Ectodermal cell (in vitro differentiated cells): Measurements from ENCODE around the gene NANOS3.
"Not testable (repeated sequence)": the region's sequence is repeated elsewhere in the genome, so short reads cannot be mapped to it uniquely, and the experiment has no call there.

ENCODE experiments used
- H3K27ac ChIP-seq: 2 replicates; pipeline ENCODE4 v1.7.0; 2013; ENCODE audit warnings: mild to moderate bottlenecking, low read depth, low read length; ENCODE audit not compliant: insufficient read depth, poor library complexity, severe bottlenecking
- H3K27me3 ChIP-seq: 2 replicates; pipeline ENCODE4 v1.7.0; 2013; ENCODE audit warnings: mild to moderate bottlenecking, low read length; ENCODE audit not compliant: insufficient read depth, control insufficient read depth, poor library complexity, severe bottlenecking
- H3K36me3 ChIP-seq: one replicate; pipeline ENCODE4 v1.7.0; 2013; ENCODE audit warnings: low read length; ENCODE audit not compliant: control insufficient read depth, insufficient read depth
- H3K4me1 ChIP-seq: one replicate; pipeline ENCODE4 v1.7.0; 2013; ENCODE audit warnings: low read length; ENCODE audit not compliant: control insufficient read depth, insufficient read depth
- H3K4me3 ChIP-seq: 2 replicates; pipeline ENCODE4 v1.7.0; 2013; ENCODE audit warnings: low read depth, low read length, control low read depth; ENCODE audit not compliant: insufficient read depth
- H3K9me3 ChIP-seq: 2 replicates; pipeline ENCODE4 v1.7.0; 2013; ENCODE audit warnings: mild to moderate bottlenecking, low read length, moderate library complexity; ENCODE audit not compliant: control insufficient read depth
- WGBS, 2 experiments: methylation state at CpG; one replicate each; pipeline ENCODE4 v1.1.7; 2013; ENCODE audit warnings: missing lambda C conversion rate in 2 of 2; 5-methylcytosine and 5-hydroxymethylcytosine counted together

The NANOS3 gene

GRCh38 chr19:13844130-13844631 is 32.8 kb upstream of the NANOS3 start:
- H3K36me3 ChIP-seq: no peaks in the 10 kb centered on the region
- H3K27me3 ChIP-seq: peaks cover 17% of the 10 kb centered on the region
- H3K27ac ChIP-seq: no peak overlapping the region
- 74 to 78% methylated on average over 7 of the region's 7 CpGs for WGBS, 2 experiments
- H3K4me3 ChIP-seq: no peak overlapping the region
- no peaks in the 10 kb centered on the region for H3K9me3 ChIP-seq
- peaks cover 43% of the 10 kb centered on the region for H3K4me1 ChIP-seq

- Histone ChIP-seq H3K36me3 (no peaks in the 10 kb centered on the region), H3K9me3 (no peaks in the 10 kb centered on the region), H3K4me1 (peaks cover 39% of the 10 kb centered on the region), H3K4me3 (peak overlapping the region; percentile 52), H3K27me3 (peaks cover 13% of the 10 kb centered on the region), H3K27ac (peak overlapping the region; percentile 100)
- WGBS, 2 experiments: 6 to 9% methylated on average over 23 of the region's 23 CpGs
Measured at GRCh38 chr19:13846557-13847406, 30.2 kb upstream of the NANOS3 start.

- WGBS, 2 experiments: 0 to 4% methylated on average over 44 to 47 of the region's 47 CpGs
- Histone ChIP-seq H3K27me3 (peaks cover 6% of the 10 kb centered on the region), H3K36me3 (no peaks in the 10 kb centered on the region), H3K27ac (peak overlapping the region; percentile 100), H3K4me3 (peak overlapping the region; percentile 52), H3K4me1 (peaks cover 34% of the 10 kb centered on the region), H3K9me3 (no peaks in the 10 kb centered on the region)
Measured at GRCh38 chr19:13847407-13848339, 29.3 kb upstream of the NANOS3 start.

GRCh38 chr19:13848340-13848677 is 28.6 kb upstream of the NANOS3 start:
- no peak overlapping the region for H3K27ac ChIP-seq
- H3K4me3 ChIP-seq: no peak overlapping the region
- peaks cover 28% of the 10 kb centered on the region for H3K4me1 ChIP-seq
- no peaks in the 10 kb centered on the region for H3K9me3 ChIP-seq
- no peaks in the 10 kb centered on the region for H3K36me3 ChIP-seq
- H3K27me3 ChIP-seq: peaks cover under 1% of the 10 kb centered on the region
- WGBS, 2 experiments: 81 to 86% methylated on average over 1 to 4 of the region's 4 CpGs

GRCh38 chr19:13848798-13849676 is 27.9 kb upstream of the NANOS3 start:
- no peaks in the 10 kb centered on the region for H3K36me3 ChIP-seq
- H3K27me3 ChIP-seq: no peaks in the 10 kb centered on the region
- no peaks in the 10 kb centered on the region for H3K9me3 ChIP-seq
- 87 to 88% methylated on average over 16 of the region's 16 CpGs for WGBS, 2 experiments
- H3K4me1 ChIP-seq: peaks cover 21% of the 10 kb centered on the region
- no peak overlapping the region for H3K4me3 ChIP-seq
- H3K27ac ChIP-seq: no peak overlapping the region

- 21 to 22% methylated on average over 65 of the region's 66 CpGs for WGBS, 2 experiments
- Histone ChIP-seq H3K9me3 (no peaks in the 10 kb centered on the region), H3K36me3 (no peaks in the 10 kb centered on the region), H3K4me1 (peaks cover 18% of the 10 kb centered on the region), H3K27ac (peak overlapping the region; percentile 69), H3K27me3 (no peaks in the 10 kb centered on the region), H3K4me3 (peak overlapping the region; percentile 18)
Measured at GRCh38 chr19:13849991-13850909, 26.7 kb upstream of the NANOS3 start.

- no peaks in the 10 kb centered on the region for H3K27me3 ChIP-seq
- peak overlapping the region; percentile 69 for H3K27ac ChIP-seq
- 65 to 73% methylated on average over 26 of the region's 26 CpGs for WGBS, 2 experiments
- H3K4me1 ChIP-seq: peaks cover 18% of the 10 kb centered on the region
- peak overlapping the region; percentile 18 for H3K4me3 ChIP-seq
- H3K36me3 ChIP-seq: no peaks in the 10 kb centered on the region
- H3K9me3 ChIP-seq: no peaks in the 10 kb centered on the region
Measured at GRCh38 chr19:13850910-13851733, 25.8 kb upstream of the NANOS3 start.

GRCh38 chr19:13851734-13852114 is 25.2 kb upstream of the NANOS3 start:
- not testable (repeated sequence) for H3K36me3 ChIP-seq, H3K27ac ChIP-seq, H3K4me3 ChIP-seq, H3K27me3 ChIP-seq, H3K9me3 ChIP-seq
- peaks cover 14% of the 10 kb centered on the region for H3K4me1 ChIP-seq
- 87 to 92% methylated on average over 3 to 4 of the region's 5 CpGs for WGBS, 2 experiments
